GM12875 (cell line): ENCODE results near the gene ZNF19.

ENCODE experiments used
- H3K4me3 ChIP-seq: one replicate; pipeline ENCODE4 v1.5.1; 2011; ENCODE audit warnings: low read depth, low read length, control low read depth
- TF ChIP-seq, protein P1 (sequence below): IDR thresholded peaks from 2 replicates; pipeline ENCODE4 v1.5.1; 2011; ENCODE audit warnings: low read depth, mild to moderate bottlenecking, control low read depth, inconsistent platforms, low read length, moderate library complexity, borderline replicate concordance; ENCODE audit not compliant: insufficient read depth

Gene ZNF19

DNA sequence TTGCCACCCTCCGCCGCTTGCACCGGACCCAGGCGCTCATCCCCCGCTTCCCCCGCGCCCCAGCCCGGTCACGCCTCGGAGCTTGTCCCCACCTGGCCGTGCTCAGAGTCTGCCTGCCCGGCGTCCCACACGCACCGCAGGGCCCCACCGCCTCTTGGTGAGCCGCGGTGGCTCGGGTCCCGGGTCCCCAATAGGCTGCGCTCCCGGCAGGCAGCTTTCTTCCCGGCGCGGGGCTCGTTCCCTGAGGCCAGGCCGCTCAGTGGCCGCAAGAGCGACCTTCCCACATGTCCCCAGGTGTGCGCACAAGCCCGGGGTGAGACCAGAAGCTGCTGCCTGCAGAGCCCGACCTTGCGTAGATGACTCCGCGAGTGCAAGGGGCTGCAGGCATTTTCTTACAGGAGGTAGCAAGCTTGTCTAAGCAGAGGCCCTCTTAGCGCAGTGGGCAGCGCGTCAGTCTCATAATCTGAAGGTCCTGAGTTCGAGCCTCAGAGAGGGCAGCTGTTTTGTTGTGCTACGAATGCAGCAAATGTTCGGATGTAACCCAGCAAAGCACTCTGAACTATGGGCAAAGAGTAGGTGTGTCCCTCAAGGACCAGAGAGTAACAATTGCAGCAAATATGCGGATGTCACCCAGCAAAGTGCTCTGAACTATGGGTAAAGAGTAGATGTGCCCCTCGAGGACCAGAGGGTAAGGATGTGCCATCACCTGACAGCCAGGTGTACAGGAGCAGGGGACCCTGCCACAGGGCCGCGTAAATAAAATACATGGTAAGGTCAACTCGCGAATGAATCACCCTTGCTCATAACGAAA is 62.9 kb downstream of the ZNF19 start:
- TF ChIP-seq, protein P1, sequence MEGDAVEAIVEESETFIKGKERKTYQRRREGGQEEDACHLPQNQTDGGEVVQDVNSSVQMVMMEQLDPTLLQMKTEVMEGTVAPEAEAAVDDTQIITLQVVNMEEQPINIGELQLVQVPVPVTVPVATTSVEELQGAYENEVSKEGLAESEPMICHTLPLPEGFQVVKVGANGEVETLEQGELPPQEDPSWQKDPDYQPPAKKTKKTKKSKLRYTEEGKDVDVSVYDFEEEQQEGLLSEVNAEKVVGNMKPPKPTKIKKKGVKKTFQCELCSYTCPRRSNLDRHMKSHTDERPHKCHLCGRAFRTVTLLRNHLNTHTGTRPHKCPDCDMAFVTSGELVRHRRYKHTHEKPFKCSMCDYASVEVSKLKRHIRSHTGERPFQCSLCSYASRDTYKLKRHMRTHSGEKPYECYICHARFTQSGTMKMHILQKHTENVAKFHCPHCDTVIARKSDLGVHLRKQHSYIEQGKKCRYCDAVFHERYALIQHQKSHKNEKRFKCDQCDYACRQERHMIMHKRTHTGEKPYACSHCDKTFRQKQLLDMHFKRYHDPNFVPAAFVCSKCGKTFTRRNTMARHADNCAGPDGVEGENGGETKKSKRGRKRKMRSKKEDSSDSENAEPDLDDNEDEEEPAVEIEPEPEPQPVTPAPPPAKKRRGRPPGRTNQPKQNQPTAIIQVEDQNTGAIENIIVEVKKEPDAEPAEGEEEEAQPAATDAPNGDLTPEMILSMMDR, result no peak

GRCh38 chr16:71425746-71426068 is 63.4 kb downstream of the ZNF19 start:
- no peak overlapping the region for H3K4me3 ChIP-seq
- TF ChIP-seq, protein P1, result no peak

More for the DNA sequence above, 62.9 kb downstream of the ZNF19 start:
- H3K4me3 ChIP-seq, result no peak overlapping the region

GRCh38 chr16:71424626-71425025 is 64.5 kb downstream of the ZNF19 start:
- TF ChIP-seq, protein P1, result no peak
- no peak overlapping the region for H3K4me3 ChIP-seq

DNA sequence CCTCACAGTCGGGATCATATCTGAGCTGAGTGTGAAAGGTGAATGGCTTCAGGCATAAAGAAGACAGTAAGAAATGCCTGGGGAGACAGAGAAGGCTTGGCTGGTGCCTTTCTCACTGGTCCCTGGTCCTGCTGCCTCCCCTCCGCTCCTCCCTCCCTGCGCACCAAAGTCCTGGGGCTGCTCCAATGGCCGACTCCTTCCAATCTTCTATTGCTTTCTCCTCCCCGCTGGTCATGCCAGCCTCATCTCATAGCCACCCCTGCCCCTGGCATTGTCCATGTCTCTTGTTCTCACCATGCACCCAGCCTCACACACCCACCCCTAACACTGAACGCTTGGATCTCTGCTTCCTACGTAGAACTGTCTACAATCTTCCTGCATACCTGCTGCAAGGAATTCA is 65.3 kb downstream of the ZNF19 start:
- H3K4me3 ChIP-seq, result no peak overlapping the region
- TF ChIP-seq, protein P1, result no peak
